VCaP (cell line): ENCODE data around the gene DRG2.

Source experiments
- H3K27ac ChIP-seq: fragments of 450-650 bp; 2 replicates; pipeline ENCODE4 v1.5.1; 2017
- CTCF ChIP-seq: fragments of 450-650 bp; conservative IDR thresholded peaks from 2 replicates; pipeline ENCODE4 v1.5.1; 2017; ENCODE audit warnings: mild to moderate bottlenecking, moderate library complexity

Gene DRG2

DNA sequence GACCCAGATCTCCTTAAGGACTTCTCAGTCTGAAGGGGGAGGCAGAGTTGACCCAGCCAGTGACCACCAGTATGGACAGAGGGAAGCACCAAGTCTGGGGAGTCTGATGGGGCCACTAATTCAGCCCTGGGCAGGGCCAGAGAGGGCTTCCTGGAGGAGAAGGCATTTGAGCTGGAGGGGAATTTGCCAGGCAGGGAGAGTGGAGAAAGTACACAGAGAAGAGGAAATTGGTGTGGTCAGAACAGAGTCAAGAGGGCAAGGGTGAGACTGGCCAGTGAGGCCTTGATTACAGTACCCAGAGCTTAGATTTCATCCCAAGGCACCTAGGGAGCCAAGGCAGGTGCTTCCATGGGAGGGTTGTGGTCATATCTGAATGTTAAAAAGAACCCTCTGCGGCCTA is 57.1 kb downstream of the DRG2 start:
- no peak for TF ChIP-seq CTCF
- H3K27ac ChIP-seq = no peak overlapping the region

- no peak for TF ChIP-seq CTCF
- H3K27ac ChIP-seq = no peak overlapping the region
Observed at GRCh38 chr17:18145811-18146210, 58.1 kb downstream of the DRG2 start.

- no peak overlapping the region for H3K27ac ChIP-seq
- no peak for TF ChIP-seq CTCF
Observed at GRCh38 chr17:18146259-18146658, 58.5 kb downstream of the DRG2 start.

DNA sequence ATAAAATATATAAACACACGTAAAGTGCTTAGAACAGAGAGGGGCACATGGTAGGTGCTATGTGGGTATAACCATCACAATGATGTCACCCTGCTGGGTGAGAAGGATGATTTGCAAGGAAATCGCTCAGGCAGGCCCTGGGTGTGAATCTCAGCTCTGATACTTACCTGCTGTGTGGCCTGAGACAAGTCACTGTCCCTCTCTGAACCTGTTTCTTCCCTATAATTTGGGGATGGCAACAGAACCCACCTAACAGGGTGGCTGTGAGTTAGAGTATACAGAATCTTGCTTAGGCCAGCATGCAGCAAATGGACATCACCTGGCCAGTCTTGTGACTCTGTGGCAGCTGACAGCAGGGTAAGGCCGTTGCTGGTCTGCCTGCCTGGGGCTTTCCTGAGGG is 59.2 kb downstream of the DRG2 start:
- TF ChIP-seq CTCF = no peak
- no peak overlapping the region for H3K27ac ChIP-seq

- H3K27ac ChIP-seq = no peak overlapping the region
- TF ChIP-seq CTCF = no peak
Observed at GRCh38 chr17:18148586-18148985, 60.8 kb downstream of the DRG2 start.

- no peak for TF ChIP-seq CTCF
- H3K27ac ChIP-seq = no peak overlapping the region
Observed at GRCh38 chr17:18151290-18151689, 63.5 kb downstream of the DRG2 start.

- no peak for TF ChIP-seq CTCF
- no peak overlapping the region for H3K27ac ChIP-seq
Observed at GRCh38 chr17:18155179-18155578, 67.4 kb downstream of the DRG2 start.
